Measurements from ENCODE around the gene GZMM. TPM values are rescaled to one million over a fixed set of nuclear protein-coding genes. Genes with fewer than 3 reads are reported as not detected.

GZMM gene
- total and polyA plus RNA-seq, 2 of the 13 experiments (the other 11 are each of a cell fraction or from before 2014, with no cell fraction given) = 0.07 TPM; not detected in 1

DNA sequence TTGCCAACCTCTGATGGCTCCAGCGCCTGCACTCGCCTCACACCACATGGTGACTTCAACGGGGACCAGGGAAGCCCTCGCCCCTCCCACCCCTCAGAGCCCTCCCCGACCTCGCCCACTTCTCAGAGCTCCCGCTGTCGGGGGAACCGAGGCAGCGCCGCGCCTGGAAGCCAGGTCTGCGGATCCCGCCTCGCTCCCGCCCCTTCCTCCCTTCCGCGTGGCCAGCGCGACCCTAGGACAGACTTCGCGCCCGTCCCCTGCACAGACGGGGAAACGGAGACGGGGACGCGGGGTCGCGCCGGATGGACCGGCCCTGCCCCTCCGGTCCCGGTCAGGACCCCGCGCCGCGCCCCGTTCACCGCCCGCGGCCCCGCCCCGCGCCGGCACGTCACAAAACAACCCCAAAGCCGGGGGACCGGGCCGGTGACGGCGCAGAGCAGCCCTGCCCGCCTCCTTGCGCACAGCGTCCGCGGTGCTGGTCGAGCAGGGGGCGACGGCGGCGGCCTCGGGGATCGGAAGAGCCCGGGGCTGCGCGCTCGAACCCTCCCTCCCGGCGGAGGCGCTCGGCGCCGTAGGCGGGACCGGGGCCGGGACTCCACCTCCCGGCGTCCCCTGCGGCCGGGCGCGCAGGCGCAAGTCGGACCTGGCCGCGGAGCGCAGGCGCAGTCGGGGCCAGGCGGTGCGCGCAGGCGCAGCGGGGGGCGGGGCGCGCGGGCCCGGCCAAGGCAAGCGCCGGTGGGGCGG is 12.7 kb upstream of the GZMM start (continued):
- TF ChIP-seq NFE2L2 (IDR thresholded peaks at IDR 0.05; ENCODE audit: low read length) = no peak
- TF ChIP-seq DNMT1 (CRISPR knock-in tag; IDR thresholded peaks at IDR 0.05) = no peak
- no peak for TF ChIP-seq MAZ (IDR thresholded peaks at IDR 0.05; ENCODE audit: borderline replicate concordance, low read depth, low read length)
- TF ChIP-seq MAZ (CRISPR knock-in tag; IDR thresholded peaks at IDR 0.05; ENCODE audit: low read depth) = peak; percentile 51; the same call in 1 of the 2 replicates
- 0 out of 2 replicates have a peak, but pooled peaks have one; percentile 19 for TF ChIP-seq MBNL3 (CRISPR knock-in tag; conservative IDR thresholded peaks at IDR 0.05)
- TF ChIP-seq MYC (CRISPR knock-in tag; IDR thresholded peaks at IDR 0.05; ENCODE audit: borderline replicate concordance) = peak; percentile 82; the same call in 1 of the 2 replicates
- no peak for TF ChIP-seq ATF1 (CRISPR knock-in tag; IDR thresholded peaks at IDR 0.05)
- peak; percentile 52 for TF ChIP-seq SP4 (CRISPR knock-in tag; IDR thresholded peaks at IDR 0.05)
- TF ChIP-seq ZNF572 (CRISPR knock-in tag; IDR thresholded peaks at IDR 0.05) = no peak
- TF ChIP-seq ZNF160 (CRISPR knock-in tag; IDR thresholded peaks at IDR 0.05) = no peak
- TF ChIP-seq, protein P1, sequence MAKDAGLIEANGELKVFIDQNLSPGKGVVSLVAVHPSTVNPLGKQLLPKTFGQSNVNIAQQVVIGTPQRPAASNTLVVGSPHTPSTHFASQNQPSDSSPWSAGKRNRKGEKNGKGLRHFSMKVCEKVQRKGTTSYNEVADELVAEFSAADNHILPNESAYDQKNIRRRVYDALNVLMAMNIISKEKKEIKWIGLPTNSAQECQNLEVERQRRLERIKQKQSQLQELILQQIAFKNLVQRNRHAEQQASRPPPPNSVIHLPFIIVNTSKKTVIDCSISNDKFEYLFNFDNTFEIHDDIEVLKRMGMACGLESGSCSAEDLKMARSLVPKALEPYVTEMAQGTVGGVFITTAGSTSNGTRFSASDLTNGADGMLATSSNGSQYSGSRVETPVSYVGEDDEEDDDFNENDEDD (CRISPR knock-in tag; IDR thresholded peaks at IDR 0.05; ENCODE audit: borderline replicate concordance) = no peak
- no peak for TF ChIP-seq JUNB (CRISPR knock-in tag; IDR thresholded peaks at IDR 0.05; ENCODE audit: borderline replicate concordance)
- TF ChIP-seq TOPORS (CRISPR knock-in tag; IDR thresholded peaks at IDR 0.05) = peak; percentile 60; the same call in 1 of the 2 replicates
- TF ChIP-seq KDM1A (CRISPR knock-in tag; IDR thresholded peaks at IDR 0.05) = no peak
- TF ChIP-seq ZNF841 (CRISPR knock-in tag; IDR thresholded peaks at IDR 0.05; ENCODE audit: borderline replicate concordance) = no peak
- no peak for TF ChIP-seq CBX2 (IDR thresholded peaks at IDR 0.05; ENCODE audit: low read depth, low read length)
- TF ChIP-seq CBX2 (CRISPR knock-in tag; IDR thresholded peaks at IDR 0.05; ENCODE audit: low read depth) = no peak
- TF ChIP-seq ZNF556 (CRISPR knock-in tag; IDR thresholded peaks at IDR 0.05; ENCODE audit: borderline replicate concordance) = peak; percentile 22; the same call in 1 of the 2 replicates
- TF ChIP-seq KAT8 (CRISPR knock-in tag; IDR thresholded peaks at IDR 0.05) = no peak
- no peak for TF ChIP-seq ZBTB20 (CRISPR knock-in tag; IDR thresholded peaks at IDR 0.05; ENCODE audit: borderline replicate concordance, low read depth)
- no peak for TF ChIP-seq ZNF605 (CRISPR knock-in tag; IDR thresholded peaks at IDR 0.05)
- no peak for TF ChIP-seq TBL1XR1 (IDR thresholded peaks at IDR 0.05; ENCODE audit: borderline replicate concordance, low read length, partially characterized antibody)
- no peak for TF ChIP-seq ONECUT2 (CRISPR knock-in tag; IDR thresholded peaks at IDR 0.05)
- TF ChIP-seq, protein P2, sequence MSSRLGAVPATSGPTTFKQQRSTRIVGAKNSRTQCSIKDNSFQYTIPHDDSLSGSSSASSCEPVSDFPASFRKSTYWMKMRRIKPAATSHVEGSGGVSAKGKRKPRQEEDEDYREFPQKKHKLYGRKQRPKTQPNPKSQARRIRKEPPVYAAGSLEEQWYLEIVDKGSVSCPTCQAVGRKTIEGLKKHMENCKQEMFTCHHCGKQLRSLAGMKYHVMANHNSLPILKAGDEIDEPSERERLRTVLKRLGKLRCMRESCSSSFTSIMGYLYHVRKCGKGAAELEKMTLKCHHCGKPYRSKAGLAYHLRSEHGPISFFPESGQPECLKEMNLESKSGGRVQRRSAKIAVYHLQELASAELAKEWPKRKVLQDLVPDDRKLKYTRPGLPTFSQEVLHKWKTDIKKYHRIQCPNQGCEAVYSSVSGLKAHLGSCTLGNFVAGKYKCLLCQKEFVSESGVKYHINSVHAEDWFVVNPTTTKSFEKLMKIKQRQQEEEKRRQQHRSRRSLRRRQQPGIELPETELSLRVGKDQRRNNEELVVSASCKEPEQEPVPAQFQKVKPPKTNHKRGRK (CRISPR knock-in tag; IDR thresholded peaks at IDR 0.05) = no peak
- 0 out of 2 replicates have a peak, but pooled peaks have one; percentile 51 for TF ChIP-seq ZBTB7A (CRISPR knock-in tag; IDR thresholded peaks at IDR 0.05)
- 0 out of 2 replicates have a peak, but pooled peaks have one; percentile 55 for TF ChIP-seq KLF9 (CRISPR knock-in tag; IDR thresholded peaks at IDR 0.05; ENCODE audit: low read depth)
- peak; percentile 73; the same call in 1 of the 3 replicates for TF ChIP-seq MXI1 (IDR thresholded peaks at IDR 0.05; ENCODE audit: borderline replicate concordance, low read depth, low read length)
- peak; percentile 7; the same call in 1 of the 2 replicates for TF ChIP-seq ZNF264 (CRISPR knock-in tag; IDR thresholded peaks at IDR 0.05)
- no peak; the same call in 1 of the 2 replicates for TF ChIP-seq HOXA5 (CRISPR knock-in tag; IDR thresholded peaks at IDR 0.05)

Measured in HepG2 (cell line).